GM10847 (cell line): ENCODE results near the gene TRAF3.

Experiments
- POLR2A ChIP-seq: IDR thresholded peaks from 2 replicates; pipeline ENCODE4 v1.6.1; 2011; ENCODE audit not compliant: insufficient read length; ENCODE audit errors: extremely low read depth

Gene TRAF3

GRCh38 chr14:102942069-102942468 lies 164.8 kb downstream of the TRAF3 start:
- TF ChIP-seq POLR2A = no peak

- TF ChIP-seq POLR2A = no peak
These were observed 166.2 kb downstream of the TRAF3 start for GRCh38 chr14:102943454-102943853.

- no peak for TF ChIP-seq POLR2A
These were observed 166.7 kb downstream of the TRAF3 start for GRCh38 chr14:102943979-102944378.

- TF ChIP-seq POLR2A = no peak
These were observed 167.4 kb downstream of the TRAF3 start for GRCh38 chr14:102944448-102945330.

- no peak for TF ChIP-seq POLR2A
These were observed 168.3 kb downstream of the TRAF3 start for GRCh38 chr14:102945346-102946130.

- no peak for TF ChIP-seq POLR2A
These were observed 170.3 kb downstream of the TRAF3 start for GRCh38 chr14:102947321-102948103.

- no peak for TF ChIP-seq POLR2A
These were observed 171.4 kb downstream of the TRAF3 start for GRCh38 chr14:102948698-102949061.

GRCh38 chr14:102949062-102949800 lies 172.0 kb downstream of the TRAF3 start:
- TF ChIP-seq POLR2A = no peak

GRCh38 chr14:102949801-102950451 lies 172.7 kb downstream of the TRAF3 start:
- no peak for TF ChIP-seq POLR2A

GRCh38 chr14:102951034-102951433 lies 173.8 kb downstream of the TRAF3 start:
- no peak for TF ChIP-seq POLR2A

- TF ChIP-seq POLR2A = no peak
These were observed 174.6 kb downstream of the TRAF3 start for GRCh38 chr14:102951799-102952198.

- TF ChIP-seq POLR2A = no peak
These were observed 175.0 kb downstream of the TRAF3 start for GRCh38 chr14:102952276-102952675.

- no peak for TF ChIP-seq POLR2A
These were observed 175.9 kb downstream of the TRAF3 start for GRCh38 chr14:102953100-102953499.

- TF ChIP-seq POLR2A = no peak
These were observed 177.0 kb downstream of the TRAF3 start for GRCh38 chr14:102954081-102954789.
